Heart right ventricle (tissue), 16 donors: ENCODE data around the gene TECPR2. TPM values are rescaled to one million over a fixed set of nuclear protein-coding genes. Genes with fewer than 3 reads are reported as not detected.
A peak's percentile ranks its signal among the peaks of the same experiment; 100 is the strongest.

Source experiments
- ATAC-seq, 8 donors: fragments of 200-7000 bp; cut with Tn5 transposase; one replicate each; pipeline ENCODE4 v1.9.1; 2020; ENCODE audit warnings: mild to moderate bottlenecking in 8 of 8, moderate library complexity in 8 of 8, moderate number of reproducible peaks in 1 of 8
- DNase-seq, 2 donors: peaks; one replicate each; pipeline ENCODE4 v3.0.0-alpha.2; 2020
- H3K27ac ChIP-seq, 10 donors: fragments of 200-600 bp; sonication (generic) in 2 of 10; one replicate each; pipeline versions ENCODE4 v1.5.0 to v1.8.0; 2020 to 2022; ENCODE audit warnings: mild to moderate bottlenecking in 3 of 10
- H3K27me3 ChIP-seq, 7 donors: fragments of 200-600 bp; one replicate each; pipeline ENCODE4 v1.8.0; 2021 to 2022; ENCODE audit warnings: mild to moderate bottlenecking in 2 of 7
- H3K36me3 ChIP-seq, 9 donors: fragments of 200-600 bp; sonication (generic) in 1 of 9; one replicate each; pipeline versions ENCODE4 v1.5.0 to v1.8.0; 2020 to 2022; ENCODE audit warnings: mild to moderate bottlenecking in 2 of 9
- H3K4me1 ChIP-seq, 9 donors: fragments of 200-600 bp; sonication (generic) in 1 of 9; one replicate each; pipeline versions ENCODE4 v1.5.0 to v1.8.0; 2020 to 2022; ENCODE audit warnings: mild to moderate bottlenecking in 4 of 9
- H3K4me3 ChIP-seq, 10 donors: fragments of 200-600 bp; sonication (generic) in 2 of 10; one replicate each; pipeline versions ENCODE4 v1.5.0 to v1.8.0; 2020 to 2022; ENCODE audit warnings: mild to moderate bottlenecking in 7 of 10, moderate library complexity in 2 of 10
- H3K9me3 ChIP-seq, 11 donors: fragments of 200-600 bp in 10 of 11; sonication (generic) in 2 of 11; one replicate each; pipeline versions ENCODE4 v1.5.0 to v1.8.0; 2013 to 2022; ENCODE audit warnings: mild to moderate bottlenecking in 2 of 11, control low read depth in 1 of 11, moderate library complexity in 1 of 11
- WGBS, 2 donors: extraction: QIAGEN DNeasy Blood & Tissue Kit; methylation state at CpG; one replicate each; pipeline ENCODE4 v1.1.7; 2013; ENCODE audit warnings: inconsistent platforms in 1 of 2; 5-methylcytosine and 5-hydroxymethylcytosine counted together
- intact Hi-C, 10 donors: fragments of 100-400 bp; cut with DNase I; formaldehyde crosslinking; loops; one replicate each; pipeline versions ENCODE4 v1.11.1 to v1.14.2; 2022
- polyA plus RNA-seq, 2 donors: library from polyadenylated mRNA; stranded (reverse); fragments of 200-250 nt; gene quantifications; one replicate each; pipeline ENCODE4 v1.2.3, GENCODE V29; 2013
- total RNA-seq, 10 donors: library from RNA; stranded (reverse); fragmentation: NEBNext Ultra II Directional in 3 of 10; extraction: Animal tissue kit (Norgen Biotek cat#: 25700) in 3 of 10; gene quantifications; one replicate each; pipeline versions ENCODE4 v1.2.1 to v1.2.4, GENCODE V29; 2021 to 2023
- TF ChIP-seq, protein P1 (sequence below), 9 donors: fragments of 200-600 bp; sonication (generic) in 2 of 9; IDR thresholded peaks; one replicate each; pipeline versions ENCODE4 v1.5.0 to v1.8.0; 2021 to 2022; ENCODE audit warnings: antibody characterized with exemption in 9 of 9, mild to moderate bottlenecking in 5 of 9, moderate library complexity in 1 of 9
- donor health status: Arrhythmogenic right ventricular cardiomyopathy.
- donor health status: ischemic (EF 13 %, LVEDD 7.1; RV severe dilation, severe dysfunction).
- donor health status: healthy with polysubstance abuse.
- donor health status: DM: no; HTN: yes; CAD: no.
- donor health status: DM: no; HTN: no; CAD: no.
- donor health status: ischemic (EF 25% LVEDD 6.9; RV normal size, moderate dysfunction).
- donor health status: ischemic (EF 25% LVEDD 5.7; RV mildly dilated, moderate dysfunction).
- donor health status: healthy.
- donor health status: DM: yes; HTN: yes; CAD: no.
- donor health status: Ischemic cardiomyopathy.
- donor health status: ischemic (EF 35%, LVEDD 5.7; RV mildly dilated, moderate dysfunction).
- donor health status: nonischemic (EF 11% LVEDD 7.7; RV severe dilation, severe dysfunction).
- donor health status: DM: yes; HTN: yes; CAD: no.
- donor health status: PGD.
- donor health status: ischemic (EF 29% LVEDD 5.4; RV normal size, mild dysfunction).
- donor health status: nonischemic (EF 23%, LVEDD 6.1; RV moderate dilation, normal function).

Gene TECPR2
- total and polyA plus RNA-seq, 12 donors, result 6.8 to 34.2 (median 24.8) TPM

DNA sequence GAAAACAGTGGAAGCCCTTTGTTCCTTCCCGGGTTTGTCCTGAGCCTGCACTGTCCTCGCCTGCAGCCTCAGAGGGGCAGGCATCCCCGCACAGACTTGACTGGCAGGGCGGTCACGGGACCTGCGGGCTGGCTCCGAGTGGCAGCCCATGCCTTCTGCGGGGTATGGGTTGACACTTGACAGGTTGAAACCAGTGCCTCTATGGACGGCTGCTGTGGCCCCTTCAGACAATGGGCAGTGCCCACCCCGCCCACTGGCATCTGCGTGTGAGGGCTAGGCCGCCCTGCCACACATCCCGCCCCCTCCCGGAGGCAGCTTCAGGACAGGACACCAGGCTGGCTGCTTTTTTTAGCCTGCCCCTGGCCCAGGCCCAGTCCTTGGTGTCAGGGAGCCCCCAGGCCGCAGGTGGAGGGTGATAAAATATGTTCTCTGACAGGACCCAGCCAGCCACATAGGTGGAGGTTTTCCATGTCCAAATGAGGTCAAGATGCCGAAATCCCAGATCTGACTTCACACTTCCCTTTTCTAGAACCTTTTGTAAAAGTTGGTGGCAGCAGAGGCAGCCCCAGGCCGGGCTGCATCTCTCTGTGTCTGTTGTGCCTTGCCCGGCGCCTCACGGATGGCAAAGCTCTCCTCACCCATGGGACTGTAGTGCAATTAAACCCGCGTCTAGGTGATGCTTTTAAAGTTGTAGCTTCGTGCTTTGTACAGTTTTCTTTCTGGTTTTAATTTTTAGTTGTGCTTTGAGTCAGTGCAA is 136.8 kb downstream of the TECPR2 start:
- ATAC-seq, result peak; percentile 67 to 85 (median 77)
- DNase-seq, result peak; percentile 85
- Histone ChIP-seq H3K27ac (peak overlapping the region; percentile 78 to 96 (median 88)), H3K9me3 (no peaks in the 10 kb centered on the region), H3K4me3 (peak overlapping the region in 1 of 10 donors; percentile 9), H3K36me3 (peaks cover 0 to 31% (median 6%) of the 10 kb centered on the region in 9 donors), H3K27me3 (no peaks in the 10 kb centered on the region), H3K4me1 (peaks cover 9 to 68% (median 37%) of the 10 kb centered on the region in 9 donors)
- TF ChIP-seq, protein P1, sequence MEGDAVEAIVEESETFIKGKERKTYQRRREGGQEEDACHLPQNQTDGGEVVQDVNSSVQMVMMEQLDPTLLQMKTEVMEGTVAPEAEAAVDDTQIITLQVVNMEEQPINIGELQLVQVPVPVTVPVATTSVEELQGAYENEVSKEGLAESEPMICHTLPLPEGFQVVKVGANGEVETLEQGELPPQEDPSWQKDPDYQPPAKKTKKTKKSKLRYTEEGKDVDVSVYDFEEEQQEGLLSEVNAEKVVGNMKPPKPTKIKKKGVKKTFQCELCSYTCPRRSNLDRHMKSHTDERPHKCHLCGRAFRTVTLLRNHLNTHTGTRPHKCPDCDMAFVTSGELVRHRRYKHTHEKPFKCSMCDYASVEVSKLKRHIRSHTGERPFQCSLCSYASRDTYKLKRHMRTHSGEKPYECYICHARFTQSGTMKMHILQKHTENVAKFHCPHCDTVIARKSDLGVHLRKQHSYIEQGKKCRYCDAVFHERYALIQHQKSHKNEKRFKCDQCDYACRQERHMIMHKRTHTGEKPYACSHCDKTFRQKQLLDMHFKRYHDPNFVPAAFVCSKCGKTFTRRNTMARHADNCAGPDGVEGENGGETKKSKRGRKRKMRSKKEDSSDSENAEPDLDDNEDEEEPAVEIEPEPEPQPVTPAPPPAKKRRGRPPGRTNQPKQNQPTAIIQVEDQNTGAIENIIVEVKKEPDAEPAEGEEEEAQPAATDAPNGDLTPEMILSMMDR (IDR thresholded peaks at IDR 0.05), result peak in 1 of 9 donors; percentile 30
- intact Hi-C loops, result loop anchor here in 1 of 10 donors (2.0 kb wide), 1 partner anchor 49 kb away; no protein-coding TSS in a partner anchor
- 49 to 62% methylated on average over 23 of the region's 23 CpGs for WGBS, 2 donors

DNA sequence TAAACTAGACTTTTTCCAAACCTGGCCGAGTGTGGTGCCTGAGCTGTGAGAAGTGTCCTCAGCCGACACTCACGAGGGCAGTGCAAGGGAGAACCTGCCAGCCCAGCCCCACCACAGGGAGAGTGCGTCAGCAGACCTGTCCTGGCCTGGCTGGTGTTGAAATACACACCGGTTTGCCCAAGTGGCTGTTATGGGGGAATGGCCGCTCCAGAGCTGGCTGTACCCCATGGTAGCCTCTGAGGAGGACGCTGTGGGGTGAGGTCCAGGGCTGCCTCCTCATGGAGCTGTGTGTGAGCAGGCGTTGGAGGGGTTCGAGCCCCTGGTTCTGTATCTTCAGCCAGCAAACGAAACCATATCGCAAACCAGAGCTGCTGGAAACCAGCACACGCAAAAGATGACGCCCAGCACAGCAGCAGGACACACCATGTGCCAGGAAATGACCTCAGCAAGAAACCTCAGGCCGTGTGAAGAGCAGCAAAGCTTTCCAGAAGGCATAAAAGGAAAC is 137.5 kb downstream of the TECPR2 start:
- peak overlapping the region; percentile 78 to 96 (median 88) for H3K27ac ChIP-seq
- intact Hi-C loops, result no loop called here

DNA sequence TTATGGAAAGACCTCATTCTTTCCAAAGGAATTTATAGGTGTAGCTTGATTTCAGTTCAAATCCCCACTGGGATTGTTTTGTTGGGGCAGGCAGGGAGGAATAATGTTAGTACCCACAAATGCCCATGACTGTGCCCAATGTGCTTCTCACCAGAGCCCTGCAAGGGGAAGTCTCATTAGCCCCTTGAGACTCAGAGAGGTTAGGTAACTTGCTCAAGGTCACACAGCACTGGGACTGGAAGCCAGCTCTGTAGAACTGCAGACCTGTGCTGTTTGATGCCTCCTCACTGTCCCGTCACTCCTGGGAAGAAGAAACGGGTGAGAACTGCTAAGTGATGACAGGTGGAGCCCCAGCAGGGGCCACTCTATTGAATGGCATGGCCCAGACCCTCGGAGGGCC is 138.0 kb downstream of the TECPR2 start:
- TF ChIP-seq, protein P1 (IDR thresholded peaks at IDR 0.05), result no peak
- DNase-seq (no peak), ATAC-seq (no peak)
- H3K4me3 ChIP-seq, result no peak overlapping the region
- peaks cover 9 to 79% (median 42%) of the 10 kb centered on the region in 9 donors for H3K4me1 ChIP-seq
- H3K36me3 ChIP-seq, result peaks cover 0 to 35% (median 6%) of the 10 kb centered on the region in 9 donors
- no peaks in the 10 kb centered on the region for H3K27me3 ChIP-seq
- no peaks in the 10 kb centered on the region for H3K9me3 ChIP-seq
- WGBS, 2 donors, result 54 to 56% methylated on average over 3 of the region's 3 CpGs
- peak overlapping the region; percentile 78 to 96 (median 88) for H3K27ac ChIP-seq
- intact Hi-C loops, result no loop called here

More for the DNA sequence above, 137.5 kb downstream of the TECPR2 start:
- TF ChIP-seq, protein P1 (IDR thresholded peaks at IDR 0.05), result no peak
- ATAC-seq (peak; percentile 52 to 78 (median 68)), DNase-seq (peak; percentile 72 to 80)
- Histone ChIP-seq H3K36me3 (peaks cover 0 to 31% (median 6%) of the 10 kb centered on the region in 9 donors), H3K4me1 (peaks cover 9 to 74% (median 42%) of the 10 kb centered on the region in 9 donors), H3K27me3 (no peaks in the 10 kb centered on the region), H3K9me3 (no peaks in the 10 kb centered on the region), H3K4me3 (peak overlapping the region in 1 of 10 donors; percentile 9)
- 26 to 32% methylated on average over 14 of the region's 14 CpGs for whole genome bisulfite sequencing, 2 donors

DNA sequence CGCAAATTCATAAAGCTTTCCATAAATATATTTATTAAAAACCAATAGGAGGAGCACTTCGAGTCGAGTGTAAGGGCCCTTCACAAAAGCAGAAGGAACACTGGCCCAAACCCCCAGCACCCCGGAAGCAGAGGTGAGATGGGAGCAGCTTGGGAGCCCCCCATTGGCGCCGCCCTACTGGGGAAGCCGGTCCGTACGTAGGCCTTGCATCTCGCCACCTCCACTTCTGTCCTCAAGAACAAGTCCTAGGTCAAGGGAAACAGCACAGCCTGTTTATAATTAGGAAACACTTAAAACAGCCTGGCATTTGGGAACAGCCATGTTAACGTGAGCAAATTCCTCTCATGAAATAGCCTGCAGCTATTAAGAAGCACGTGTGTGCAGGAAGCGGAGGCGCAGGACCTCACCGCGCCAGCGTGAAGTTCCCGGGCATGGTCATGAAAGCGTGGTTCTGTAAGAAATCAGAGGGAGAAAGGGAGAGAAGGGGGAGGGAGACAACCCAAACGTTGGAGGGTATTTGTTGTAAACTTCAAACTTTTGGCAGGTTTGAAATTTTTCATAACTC is 139.1 kb downstream of the TECPR2 start:
- no peak overlapping the region for H3K4me3 ChIP-seq
- DNase-seq (no peak), ATAC-seq (peak in 2 of 8 donors; percentile 0)
- H3K27me3 ChIP-seq, result no peaks in the 10 kb centered on the region
- peak overlapping the region; percentile 80 to 96 (median 88) for H3K27ac ChIP-seq
- intact Hi-C loops, result no loop called here
- H3K4me1 ChIP-seq, result peaks cover 9 to 90% (median 52%) of the 10 kb centered on the region in 9 donors
- peaks cover 0 to 38% (median 12%) of the 10 kb centered on the region in 9 donors for H3K36me3 ChIP-seq
- WGBS, 2 donors, result 63 to 77% methylated on average over 20 of the region's 20 CpGs
- TF ChIP-seq, protein P1 (IDR thresholded peaks at IDR 0.05), result peak in 3 of 9 donors; percentile 20 to 40 (median 25)
- no peaks in the 10 kb centered on the region for H3K9me3 ChIP-seq
